ENCODE measurements around the gene MAD1L1. TPM values are rescaled to one million over a fixed set of nuclear protein-coding genes. Genes with fewer than 3 reads are reported as not detected.

The MAD1L1 gene
- total and polyA plus RNA-seq, 2 of the 8 experiments (the other 6 are each of a cell fraction or from before 2014, with no cell fraction given), result 40.4 to 44.6 TPM

- H3K36me3 ChIP-seq (ENCODE audit: control insufficient read depth in 2 of 4, insufficient read depth in 4 of 4, low read length in 3 of 4), result no peaks in the 10 kb centered on the region; a peak in 1 of 8 replicates
- H4K91ac ChIP-seq (replicated peaks; ENCODE audit: insufficient read length, low read length), result no peak overlapping the region
- H3K18ac ChIP-seq (ENCODE audit: extremely low read depth, low read length), result no peak overlapping the region
- peaks cover 0 to 6% of the 10 kb centered on the region in 2 experiments for H4K20me1 ChIP-seq (replicated peaks in 1 of 2; ENCODE audit: control insufficient read depth in 1 of 2, insufficient read depth in 2 of 2, low read length in 2 of 2)
- DNase-seq (ENCODE audit: low read depth in 1 of 2, low spot score in 2 of 2) (no peak), FAIRE-seq (no peak)
- POLR2A ChIA-PET (ENCODE audit: partially characterized antibody), result no interaction called here
- H2BK15ac ChIP-seq (ENCODE audit: low read length), result no peak overlapping the region
- H2BK20ac ChIP-seq (ENCODE audit: low read length), result no peak overlapping the region
- H2AFZ ChIP-seq (ENCODE audit: low read length), result no peak overlapping the region
- H3K9ac ChIP-seq (replicated peaks in 1 of 4; ENCODE audit: extremely low read depth in 1 of 4, low read depth in 3 of 4, low read length in 3 of 4), result no peak overlapping the region
- H2BK120ac ChIP-seq (replicated peaks; ENCODE audit: low read depth, low read length), result no peak overlapping the region
- 95% methylated on average over 30 of the region's 30 CpGs; no CpG with 5 or more reads in 1 of the 2 experiments for WGBS, 2 experiments (ENCODE audit: extremely low coverage in 1 of 2, insufficient coverage in 1 of 2, insufficient read length in 1 of 2, insufficient replicate concordance in 2 of 2, low coverage in 1 of 2, low lambda C conversion rate in 2 of 2, missing lambda C conversion rate in 1 of 2)
- H2BK12ac ChIP-seq (ENCODE audit: low read depth, low read length), result no peak overlapping the region
- H3K23ac ChIP-seq (ENCODE audit: insufficient read length), result no peak overlapping the region
- H3K14ac ChIP-seq (ENCODE audit: insufficient read length), result no peak overlapping the region
- no peaks in the 10 kb centered on the region for H3K4me1 ChIP-seq (replicated peaks in 1 of 4; ENCODE audit: control insufficient read depth in 3 of 4, insufficient read depth in 4 of 4, low read length in 3 of 4)
- H3K4me2 ChIP-seq (ENCODE audit: insufficient read depth in 1 of 2, low read depth in 2 of 2, low read length in 2 of 2), result no peak overlapping the region
- no peak overlapping the region for H2BK5ac ChIP-seq (ENCODE audit: low read depth, low read length)
- peaks cover 5% of the 10 kb centered on the region for H3K79me1 ChIP-seq (ENCODE audit: low read depth, low read length)
- no peak overlapping the region for H3K4ac ChIP-seq (replicated peaks; ENCODE audit: insufficient read length, low read depth, low read length)
- H2AK5ac ChIP-seq (ENCODE audit: low read depth, low read length), result no peak overlapping the region
- no peak overlapping the region for H4K8ac ChIP-seq (ENCODE audit: extremely low read depth, insufficient read depth, low read length)
- H3K4me3 ChIP-seq (ENCODE audit: extremely low read depth in 1 of 4, insufficient read depth in 2 of 4, low read depth in 3 of 4, low read length in 4 of 4), result no peak overlapping the region
- H3K9me3 ChIP-seq (ENCODE audit: insufficient read depth in 2 of 2, low read depth in 1 of 2, low read length in 1 of 2), result no peaks in the 10 kb centered on the region
- H3K56ac ChIP-seq (replicated peaks; ENCODE audit: insufficient read length, low read depth, low read length), result no peak overlapping the region
- H3K27ac ChIP-seq (ENCODE audit: low read depth, low read length), result no peak overlapping the region
- no peaks in the 10 kb centered on the region for H3K27me3 ChIP-seq (replicated peaks in 1 of 4; ENCODE audit: control insufficient read depth in 3 of 4, extremely low read depth in 1 of 4, insufficient read depth in 3 of 4, low read length in 3 of 4)
- H3K79me2 ChIP-seq (ENCODE audit: control insufficient read depth in 1 of 2, insufficient read depth in 2 of 2, low read length in 2 of 2), result no peaks in the 10 kb centered on the region
- no peak overlapping the region for H4K5ac ChIP-seq (ENCODE audit: insufficient read length, low read depth, low read length)
- no peaks in the 10 kb centered on the region for H3K23me2 ChIP-seq (ENCODE audit: low read depth, low read length)
- CTCF ChIA-PET (ENCODE audit: partially characterized antibody), result interaction anchor here (0.8 to 2.2 kb wide), 4 partner anchors 9 to 156 kb away, joined by 3 to 8 read pairs (median 6); no protein-coding TSS in a partner anchor
- TF ChIP-seq HDAC2 (IDR thresholded peaks at IDR 0.05; ENCODE audit: borderline replicate concordance in 1 of 2, low read depth in 2 of 2, low read length in 2 of 2), result no peak
- TF ChIP-seq RFX5 (IDR thresholded peaks at IDR 0.05; ENCODE audit: borderline replicate concordance, low read depth, low read length), result no peak
- TF ChIP-seq SIN3A (conservative IDR thresholded peaks at IDR 0.05 in 1 of 2, IDR thresholded peaks at IDR 0.05 in 1 of 2; ENCODE audit: low read depth in 1 of 2, low read length in 2 of 2), result no peak
- TF ChIP-seq ASH2L (IDR thresholded peaks at IDR 0.05; ENCODE audit: low read length), result no peak
- TF ChIP-seq USF2 (IDR thresholded peaks at IDR 0.05; ENCODE audit: low read length), result no peak
- no peak for TF ChIP-seq KDM4A (IDR thresholded peaks at IDR 0.05; ENCODE audit: low read depth, low read length, severe bottlenecking)
- TF ChIP-seq EP300 (IDR thresholded peaks at IDR 0.05; ENCODE audit: borderline replicate concordance in 1 of 2, low read depth in 2 of 2, low read length in 2 of 2), result no peak
- no peak for TF ChIP-seq CBX5 (IDR thresholded peaks at IDR 0.05; ENCODE audit: low read depth, low read length)
- TF ChIP-seq SUZ12 (IDR thresholded peaks at IDR 0.05; ENCODE audit: low read length), result no peak
- no peak for TF ChIP-seq MAX (IDR thresholded peaks at IDR 0.05)
Measured at GRCh38 chr7:1923409-1924257, 309.1 kb downstream of the MAD1L1 start.
